T47D (cell line): ENCODE measurements around the gene PRKCA.

ENCODE experiments used
- DNase-seq, 2 experiments: peaks; one replicate each; pipeline versions ENCODE4 v3.0.0 to v3.0.0-alpha.2; 2011 to 2012; ENCODE audit warnings: low read depth in 1 of 2, low spot score in 1 of 2
- JUND ChIP-seq: IDR thresholded peaks from 2 replicates; pipeline ENCODE4 v1.6.1; 2012; ENCODE audit warnings: low read depth
- in situ Hi-C: cut with HindIII; loops from 2 replicates; pipeline ENCODE4 v1.10.0; 2016; ENCODE audit warnings: low sequenced_read_pairs, low pct_unique_long_range_greater_than_20kb

The PRKCA gene

DNA sequence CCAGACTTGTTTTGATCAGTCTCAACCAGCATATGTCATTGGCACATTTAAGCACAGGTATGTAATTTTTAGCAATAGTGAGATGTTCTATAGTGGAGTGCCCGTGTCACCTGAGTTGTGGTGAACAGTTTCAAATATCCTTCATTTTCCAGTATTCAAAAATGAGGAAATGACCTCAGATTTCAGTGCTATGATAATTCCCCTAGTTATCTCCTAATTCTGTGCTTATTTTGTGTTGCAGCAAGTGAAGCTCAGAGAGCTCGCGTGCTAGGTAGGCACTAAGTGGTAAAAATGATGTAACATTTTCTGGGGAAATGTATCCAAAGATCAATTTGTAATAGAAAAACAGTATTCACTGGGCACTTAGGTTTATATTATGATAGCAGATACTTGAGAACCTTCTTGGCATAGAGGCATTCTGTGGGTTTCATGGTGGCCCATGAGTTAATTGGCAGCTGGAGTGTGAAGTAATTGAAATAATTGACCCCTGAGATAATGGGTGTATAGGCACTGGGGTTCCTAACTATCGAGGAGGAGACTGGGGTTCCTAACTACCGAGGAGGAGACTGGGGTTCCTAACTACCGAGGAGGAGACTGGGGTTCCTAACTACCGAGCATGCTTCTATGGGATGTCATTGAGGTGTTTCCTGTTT is 159.1 kb downstream of the PRKCA start:
- no peak for DNase-seq
- TF ChIP-seq JUND: no peak
- in situ Hi-C loops: no loop called here

DNA sequence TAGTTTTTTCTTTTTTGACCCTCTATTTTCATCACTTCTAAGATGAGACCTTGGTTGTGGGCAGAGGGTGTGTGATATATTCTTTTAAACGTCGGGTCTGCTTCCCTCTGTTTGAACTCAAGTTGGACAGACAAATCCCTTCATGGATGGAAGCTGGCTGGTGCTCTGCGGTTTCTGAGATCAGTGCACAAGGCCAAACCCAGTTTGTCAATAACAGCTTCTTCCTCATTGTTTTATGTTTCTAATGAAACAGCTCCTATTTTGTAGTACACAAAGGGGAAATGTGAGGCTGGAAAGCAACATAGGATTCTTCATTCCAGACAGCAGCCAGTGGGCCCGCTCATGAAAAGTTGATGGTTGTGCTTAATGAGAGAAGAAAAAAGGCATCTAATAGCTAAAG is 159.6 kb downstream of the PRKCA start:
- in situ Hi-C loops: no loop called here
- DNase-seq: no peak
- no peak for TF ChIP-seq JUND

DNA sequence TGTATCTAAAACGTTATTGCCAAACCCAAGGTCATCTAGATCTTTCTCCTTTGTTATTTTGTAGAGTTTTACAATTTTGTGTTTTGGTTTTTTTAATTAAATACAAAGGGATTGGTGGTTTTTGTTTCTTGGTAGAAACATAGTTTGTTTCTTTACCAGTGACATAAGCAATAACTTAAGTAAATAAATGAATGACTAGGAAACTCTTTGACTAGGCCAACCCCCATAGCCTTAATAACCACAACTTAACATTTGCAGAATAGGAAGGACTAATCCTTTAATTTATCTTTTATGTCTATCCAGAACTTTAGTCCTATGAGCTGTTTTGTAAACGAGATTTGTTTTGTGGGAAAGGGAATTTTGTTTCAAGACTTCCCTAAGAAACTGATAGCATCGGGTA is 162.5 kb downstream of the PRKCA start:
- no peak for DNase-seq
- in situ Hi-C loops: no loop called here
- no peak for TF ChIP-seq JUND

DNA sequence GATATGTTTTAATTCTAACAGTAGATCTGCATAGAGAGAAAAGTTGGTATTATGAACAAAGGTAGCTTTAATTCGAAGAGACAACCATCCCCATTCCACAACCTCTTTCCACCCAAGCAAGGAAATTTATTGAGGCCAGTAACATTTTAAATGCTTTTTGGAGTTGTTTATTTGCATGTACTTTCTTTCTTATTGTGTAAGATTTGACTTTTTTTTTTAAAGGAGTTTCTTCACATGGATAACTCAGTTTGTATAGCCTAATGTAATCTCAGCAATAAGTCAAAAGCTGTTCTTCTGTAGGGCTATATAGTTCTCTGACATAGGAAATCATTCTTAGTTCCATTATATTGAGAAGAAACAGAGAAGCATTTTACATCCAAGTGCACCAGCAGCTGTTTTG is 163.3 kb downstream of the PRKCA start:
- no peak for DNase-seq
- in situ Hi-C loops: no loop called here
- TF ChIP-seq JUND: no peak

GRCh38 chr17:66466106-66466820 is 163.8 kb downstream of the PRKCA start:
- no peak for TF ChIP-seq JUND
- in situ Hi-C loops: no loop called here

DNA sequence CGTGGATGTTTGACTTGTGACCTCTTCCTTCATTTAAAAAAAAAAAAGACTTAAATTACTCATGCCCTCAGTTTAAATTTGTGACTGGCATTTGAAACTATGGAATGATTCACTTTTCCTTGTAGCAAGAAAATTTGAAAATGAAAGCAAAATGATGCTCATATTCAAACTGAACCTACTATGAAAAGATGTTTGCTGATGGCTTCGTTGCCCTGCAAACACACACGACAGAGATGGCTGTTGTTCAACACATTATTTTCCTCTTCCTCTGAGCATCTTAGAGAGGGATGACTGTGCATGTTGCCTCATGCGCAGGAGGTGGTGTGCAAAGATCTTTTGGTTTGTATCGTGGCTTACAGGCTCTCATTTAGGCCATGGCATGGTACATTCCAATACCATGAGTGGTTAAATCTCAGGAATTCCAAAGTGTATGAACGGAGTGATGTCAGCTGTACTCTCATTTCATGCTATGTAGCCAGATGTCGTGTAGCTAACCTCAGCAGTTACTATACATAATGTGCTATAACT is 164.5 kb downstream of the PRKCA start:
- in situ Hi-C loops: no loop called here
- DNase-seq: peak; percentile 56 to 78
- peak; percentile 42; the same call in 1 of the 2 replicates for TF ChIP-seq JUND

More at GRCh38 chr17:66466106-66466820, 163.8 kb downstream of the PRKCA start:
- DNase-seq: no peak

- in situ Hi-C loops: no loop called here
- TF ChIP-seq JUND: no peak
- DNase-seq: no peak
Observed at GRCh38 chr17:66467766-66468165, 165.4 kb downstream of the PRKCA start.

- in situ Hi-C loops: no loop called here
- TF ChIP-seq JUND: no peak
- DNase-seq: peak in 1 of 2 experiments; percentile 25
Observed at GRCh38 chr17:66468241-66469087, 166.1 kb downstream of the PRKCA start.

DNA sequence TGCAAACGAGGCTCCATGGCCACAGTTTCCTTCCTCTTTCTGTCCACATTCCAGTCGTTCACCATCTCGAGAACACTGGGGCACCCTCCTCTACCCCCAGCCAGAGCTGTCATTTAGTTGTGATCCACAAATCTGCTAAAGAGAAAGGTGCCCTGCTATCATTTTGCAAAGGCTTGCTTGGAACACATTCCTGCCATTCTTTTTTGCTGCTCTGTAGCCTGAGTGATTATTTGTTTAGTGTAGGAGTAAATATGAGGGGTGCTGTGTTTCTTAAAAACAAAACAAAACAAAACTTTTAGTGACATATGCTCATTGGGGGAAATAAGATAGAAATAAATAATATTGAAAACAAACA is 166.7 kb downstream of the PRKCA start:
- in situ Hi-C loops: no loop called here
- no peak for TF ChIP-seq JUND
- DNase-seq: peak in 1 of 2 experiments; percentile 18

DNA sequence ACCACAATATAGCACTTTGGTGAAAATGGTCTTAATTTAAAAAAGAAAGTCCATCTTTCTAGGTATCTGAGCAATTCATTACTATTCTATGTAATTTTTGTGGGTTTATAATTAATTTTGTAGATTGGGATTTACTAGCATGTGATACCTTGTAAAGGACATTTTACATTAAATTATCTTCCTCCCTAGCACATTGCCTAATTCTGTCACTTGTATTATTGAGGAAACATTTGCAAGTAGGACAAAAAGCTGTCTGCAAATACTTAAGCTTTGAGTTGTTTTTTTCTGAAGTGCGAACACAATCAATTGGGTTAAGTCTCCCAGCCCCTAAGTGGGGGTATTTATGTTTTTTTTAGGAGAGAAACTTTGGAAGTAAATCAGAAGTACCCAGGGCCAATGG is 167.0 kb downstream of the PRKCA start:
- no peak for DNase-seq
- TF ChIP-seq JUND: no peak
- in situ Hi-C loops: no loop called here

DNA sequence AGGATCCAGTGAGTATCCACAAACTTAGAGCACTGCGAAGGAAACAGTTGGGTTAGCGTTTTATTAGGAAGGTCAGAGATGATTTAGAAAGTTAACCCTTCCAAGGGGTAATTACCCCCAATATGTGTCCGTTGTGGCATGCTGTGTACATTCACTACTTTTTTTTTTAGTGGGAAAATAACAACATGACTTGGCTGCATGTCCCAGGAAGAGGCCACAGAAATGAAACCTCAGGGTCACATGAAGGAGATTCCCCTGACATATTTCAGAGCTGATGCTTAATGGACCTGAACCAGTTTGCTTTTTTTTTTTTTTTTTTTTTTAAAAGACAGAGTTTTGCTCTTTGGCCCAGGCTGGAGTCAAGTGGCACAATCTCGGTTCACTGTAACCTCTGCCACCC is 167.5 kb downstream of the PRKCA start:
- no peak for DNase-seq
- in situ Hi-C loops: no loop called here
- no peak for TF ChIP-seq JUND

GRCh38 chr17:66472123-66472522 is 169.7 kb downstream of the PRKCA start:
- no peak for DNase-seq
- in situ Hi-C loops: no loop called here
- TF ChIP-seq JUND: no peak

DNA sequence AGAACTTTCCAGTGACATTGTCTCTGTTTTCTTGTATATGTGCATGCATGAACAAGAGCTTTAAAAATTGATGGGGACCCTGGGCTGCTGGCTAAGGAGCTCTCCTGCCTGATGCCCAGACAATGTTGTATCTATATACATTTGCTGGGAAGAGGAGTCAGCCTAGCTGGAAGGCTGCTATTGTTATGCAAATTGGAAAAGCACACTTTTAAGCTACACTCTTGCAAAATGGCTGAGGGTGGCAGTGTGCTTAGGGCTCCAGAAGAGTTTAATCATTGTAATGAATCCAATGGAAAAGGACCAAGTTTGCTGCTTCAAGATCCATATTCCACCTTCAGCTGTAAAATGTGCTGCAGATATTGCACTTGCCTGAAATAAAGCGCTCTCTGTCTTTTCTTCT is 171.8 kb downstream of the PRKCA start:
- no peak for TF ChIP-seq JUND
- in situ Hi-C loops: no loop called here
- DNase-seq: no peak
